K562 (cell line): ENCODE data around the gene PRXL2B. TPM values are rescaled to one million over a fixed set of nuclear protein-coding genes. Genes with fewer than 3 reads are reported as not detected.

Source experiments
- ATAC-seq: fragments of 200-7000 bp; cut with Tn5 transposase; 3 replicates; pipeline ENCODE4 v1.9.1; 2020; ENCODE audit warnings: moderate library complexity
- BruUV-seq: library from RNA; stranded (reverse); fragments of 400-500 nt; replicated peaks from 2 replicates; lab custom pipeline; 2021; lab: Mats Ljungman, UMichigan
- CTCF ChIA-PET: fragments of 300-600 bp; formaldehyde crosslinking; extraction: SDS; loops from one replicate; lab custom pipeline; 2021; ENCODE audit warnings: low intra/inter-chr PET ratio; lab: Yijun Ruan, JAX
- POLR2A ChIA-PET: fragments of 300-600, 350-650 bp; sonication (Branson Sonifier 250); formaldehyde crosslinking; extraction: SDS; loops from one replicate; lab custom pipeline; 2021; ENCODE audit warnings: antibody characterized with exemption, inconsistent platforms; lab: Yijun Ruan, JAX
- DNase-seq, 4 experiments: peaks; one replicate each; pipeline versions ENCODE4 v3.0.0 to v3.0.0-alpha.2; 2011 to 2018; ENCODE audit warnings: low spot score in 3 of 4, mixed read lengths in 3 of 4; ENCODE audit errors: extremely low read depth in 1 of 4
- FAIRE-seq: peaks from 2 replicates; lab custom pipeline; 2011; peaks lifted over from hg19 to GRCh38; lab: Jason Lieb, UNC
- H2AFZ ChIP-seq: 2 replicates; pipeline ENCODE4 v1.6.0; 2011; ENCODE audit warnings: low read depth, low read length, control low read depth, inconsistent platforms
- H3K27ac ChIP-seq: fragments of 200-600 bp; 3 replicates; pipeline ENCODE4 v1.8.0; 2011; ENCODE audit warnings: low read depth, mild to moderate bottlenecking, control low read depth, inconsistent platforms, low read length, moderate library complexity, mixed read lengths; ENCODE audit errors: extremely low read depth
- H3K27me3 ChIP-seq, 2 experiments: fragments of 300-600 bp in 1 of 2; 2 replicates in 1 of 2; 3 replicates in 1 of 2; pipeline versions ENCODE4 v1.6.0 to v1.8.0; 2011; ENCODE audit warnings: inconsistent platforms in 2 of 2, low read length in 2 of 2, mild to moderate bottlenecking in 1 of 2, mixed read lengths in 1 of 2, moderate library complexity in 1 of 2; ENCODE audit not compliant: control insufficient read depth in 2 of 2, insufficient read depth in 2 of 2
- H3K36me3 ChIP-seq: fragments of 300-600 bp; 3 replicates; pipeline ENCODE4 v1.8.0; 2011; ENCODE audit warnings: mild to moderate bottlenecking, low read length, inconsistent platforms; ENCODE audit not compliant: control insufficient read depth, insufficient read depth
- H3K4me1 ChIP-seq, 2 experiments: fragments of 200-600 bp in 1 of 2; replicated peaks in 1 of 2; 2 replicates in 1 of 2; 3 replicates in 1 of 2; pipeline versions ENCODE4 v1.5.1 to v1.8.0; 2011; ENCODE audit warnings: inconsistent platforms in 2 of 2, low read length in 2 of 2, mild to moderate bottlenecking in 1 of 2, mixed read lengths in 1 of 2, moderate library complexity in 1 of 2; ENCODE audit not compliant: control insufficient read depth in 2 of 2, insufficient read depth in 2 of 2
- H3K4me2 ChIP-seq: 2 replicates; pipeline ENCODE4 v1.6.1; 2011; ENCODE audit warnings: low read length, control low read depth, inconsistent platforms, mixed read lengths; ENCODE audit not compliant: insufficient read depth
- H3K4me3 ChIP-seq: fragments of 200-600 bp; sonication (generic), shearing (Covaris generic); 2 replicates; pipeline ENCODE4 v1.5.1; 2016; ENCODE audit warnings: control low read depth, inconsistent platforms
- H3K79me2 ChIP-seq: fragments of 200-600 bp; 3 replicates; pipeline ENCODE4 v1.8.0; 2011; ENCODE audit warnings: low read length, inconsistent platforms; ENCODE audit not compliant: control insufficient read depth, insufficient read depth
- H3K9ac ChIP-seq, 2 experiments: 2 replicates each; pipeline versions ENCODE4 v1.6.0 to v1.6.1; 2011; ENCODE audit warnings: low read depth in 2 of 2, low read length in 2 of 2, control low read depth in 1 of 2, inconsistent platforms in 1 of 2, mild to moderate bottlenecking in 1 of 2, mixed read lengths in 1 of 2; ENCODE audit not compliant: insufficient read depth in 1 of 2
- H3K9me1 ChIP-seq: one replicate; pipeline ENCODE4 v1.6.0; 2011; ENCODE audit warnings: inconsistent platforms, mild to moderate bottlenecking, low read length, moderate library complexity; ENCODE audit not compliant: control insufficient read depth, insufficient read depth
- H3K9me3 ChIP-seq: replicated peaks from 2 replicates; pipeline ENCODE4 v1.5.1; 2011; ENCODE audit warnings: low read depth, low read length, inconsistent platforms; ENCODE audit not compliant: control insufficient read depth, insufficient read depth
- H4K20me1 ChIP-seq: replicated peaks from 2 replicates; pipeline ENCODE4 v1.6.1; 2011; ENCODE audit warnings: low read length, inconsistent platforms, mixed read lengths; ENCODE audit not compliant: control insufficient read depth, insufficient read depth
- BCLAF1 ChIP-seq, 2 experiments: fragments of 450-650 bp in 1 of 2; IDR thresholded peaks; 2 replicates each; pipeline ENCODE4 v1.6.1; 2011 to 2017; ENCODE audit warnings: low read depth in 2 of 2, antibody characterized with exemption in 1 of 2, borderline replicate concordance in 1 of 2, low read length in 1 of 2, mild to moderate bottlenecking in 1 of 2, mixed read lengths in 1 of 2; ENCODE audit not compliant: control insufficient read depth in 1 of 2
- DIDO1 ChIP-seq: fragments of 450-650 bp; IDR thresholded peaks from 2 replicates; pipeline ENCODE4 v1.6.1; 2016; ENCODE audit warnings: low read depth, missing biosample characterization, missing genetic modification characterization
- HES1 ChIP-seq: fragments of 450-650 bp; IDR thresholded peaks from 2 replicates; pipeline ENCODE4 v1.6.1; 2016; ENCODE audit warnings: low read depth, mild to moderate bottlenecking, moderate library complexity
- JUN ChIP-seq, 2 experiments: sonication (generic) in 1 of 2; formaldehyde crosslinking in 1 of 2; IDR thresholded peaks; 2 replicates each; pipeline versions ENCODE4 v1.6.1 to v1.8.0; 2012 to 2022; ENCODE audit warnings: borderline replicate concordance in 2 of 2, mild to moderate bottlenecking in 2 of 2, improper control_type of control experiment in 1 of 2, low read depth in 1 of 2, low read length in 1 of 2, missing genetic modification reagents in 1 of 2
- NR2C2 ChIP-seq, 2 experiments: fragments of 200-800 bp in 1 of 2; sonication (Bioruptor generic) in 1 of 2; sonication (generic) in 1 of 2; formaldehyde crosslinking in 1 of 2; IDR thresholded peaks; 2 replicates each; pipeline versions ENCODE4 v1.6.1 to v1.8.0; 2016 to 2022; ENCODE audit warnings: mild to moderate bottlenecking in 1 of 2, missing compliant biosample characterization in 1 of 2, missing genetic modification characterization in 1 of 2, missing genetic modification reagents in 1 of 2
- REST ChIP-seq, 2 experiments: fragments of 450-650 bp; formaldehyde crosslinking in 1 of 2; IDR thresholded peaks; 2 replicates each; pipeline versions ENCODE4 v1.4.0 to v1.6.1; 2014 to 2020; ENCODE audit warnings: mild to moderate bottlenecking in 2 of 2, borderline replicate concordance in 1 of 2, low read depth in 1 of 2
- WGBS: fragments of 100-300 bp; shearing (Covaris generic); methylation state at CpG from one replicate; pipeline ENCODE4 v1.1.6; 2016; ENCODE audit warnings: low coverage, mixed read lengths; ENCODE audit not compliant: insufficient coverage; ENCODE audit errors: missing lambda C conversion rate; 5-methylcytosine and 5-hydroxymethylcytosine counted together
- in situ Hi-C: fragments of 300-500 bp; cut with MboI; formaldehyde crosslinking; loops from 4 replicates; pipeline ENCODE4 v1.15.0; 2018; ENCODE audit warnings: inconsistent platforms, mixed read lengths
- intact Hi-C: fragments of 100-400 bp; cut with micrococcal nuclease; formaldehyde crosslinking; loops from 2 replicates; pipeline ENCODE4 v1.14.2; 2022
- polyA plus RNA-seq, 8 experiments: library from polyadenylated mRNA; depleted of rRNA in 4 of 8; stranded (reverse) in 5 of 8; unstranded in 3 of 8; fragments of >200 nt; fragmentation: Nextera tagmentation in 2 of 8; fragmentation: Illumina TruSeq in 1 of 8; extraction: Ambion mirVana in 2 of 8; extraction: Trizol in 1 of 8; gene quantifications; 2 replicates each; pipeline versions ENCODE4 v1.2.1 to v1.2.3, GENCODE V29; 2011 to 2014; ENCODE audit warnings: inconsistent platforms in 1 of 8, missing spikeins in 1 of 8
- total RNA-seq, 7 experiments: library from RNA; depleted of rRNA in 6 of 7; stranded (reverse); fragments of >200 nt in 6 of 7; fragmentation: Illumina TruSeq in 2 of 7; extraction: Trizol in 2 of 7; gene quantifications; 2 replicates each; pipeline versions ENCODE4 v1.2.1 to v1.2.3, GENCODE V29; 2011 to 2021; ENCODE audit warnings: low replicate concordance in 1 of 7

Gene PRXL2B
- total and polyA plus RNA-seq, 9 of the 15 experiments (the other 6 are each of a cell fraction or from before 2014, with no cell fraction given): 0.99 to 25.3 (median 11.8) TPM

- BruUV-seq: no TSS peak
- DNase-seq: no peak
- WGBS: 9% methylated on average over 13 of the region's 17 CpGs
- ChIA-PET POLR2A (no interaction called here), CTCF (no interaction called here)
- ATAC-seq: no peak
- in situ Hi-C loops: no loop called here
- peaks cover 0 to 25% of the 10 kb centered on the region in 2 experiments; a peak in 2 of 5 replicates for H3K4me1 ChIP-seq
- FAIRE-seq: no peak
- no peak overlapping the region for H3K27ac ChIP-seq
- no peak overlapping the region for H3K4me3 ChIP-seq
- H2AFZ ChIP-seq: no peak overlapping the region
- H3K79me2 ChIP-seq: no peaks in the 10 kb centered on the region
- TF ChIP-seq HES1 (no peak), JUN (IDR thresholded peaks at IDR 0.05; ENCODE audit: borderline replicate concordance, low read depth, low read length) (no peak), JUN (CRISPR knock-in tag; IDR thresholded peaks at IDR 0.05; ENCODE audit: borderline replicate concordance) (no peak), BCLAF1 (IDR thresholded peaks at IDR 0.05; ENCODE audit: borderline replicate concordance in 1 of 2, control insufficient read depth in 1 of 2, low read depth in 2 of 2, low read length in 1 of 2) (no peak), REST (IDR thresholded peaks at IDR 0.05; ENCODE audit: borderline replicate concordance) (no peak), REST (CRISPR knock-in tag; IDR thresholded peaks at IDR 0.05; ENCODE audit: low read depth) (no peak), NR2C2 (CRISPR knock-in tag; IDR thresholded peaks at IDR 0.05) (no peak), NR2C2 (tag; IDR thresholded peaks at IDR 0.05) (no peak), DIDO1 (tag) (no peak)
- no peaks in the 10 kb centered on the region for H4K20me1 ChIP-seq
- H3K27me3 ChIP-seq: peaks cover 50 to 64% of the 10 kb centered on the region in 2 experiments
- H3K9me3 ChIP-seq: peaks cover 10% of the 10 kb centered on the region
- intact Hi-C loops: no loop called here
- H3K9me1 ChIP-seq: no peaks in the 10 kb centered on the region
- no peak overlapping the region for H3K9ac ChIP-seq
- no peaks in the 10 kb centered on the region for H3K36me3 ChIP-seq
- H3K4me2 ChIP-seq: no peak overlapping the region
Measured at GRCh38 chr1:2569060-2569459, 17.5 kb upstream of the PRXL2B start.
